AG04449 (cell line): ENCODE results near the gene WWP2.
"Not testable (repeated sequence)": the region's sequence is repeated elsewhere in the genome, so short reads cannot be mapped to it uniquely, and the experiment has no call there.

Experiments used
- CTCF ChIA-PET: fragments of 350-600 bp; formaldehyde crosslinking; extraction: SDS; loops from one replicate; lab custom pipeline; 2021; ENCODE audit warnings: antibody characterized with exemption; lab: Yijun Ruan, JAX
- POLR2A ChIA-PET: fragments of 400-600, 350-600 bp; formaldehyde crosslinking; extraction: SDS; loops from one replicate; lab custom pipeline; 2020; ENCODE audit warnings: antibody characterized with exemption, inconsistent platforms; lab: Yijun Ruan, JAX
- DNase-seq: peaks from one replicate; pipeline ENCODE4 v3.0.0-alpha.2; 2010; ENCODE audit warnings: low read depth, low spot score
- H3K4me3 ChIP-seq: 2 replicates; pipeline ENCODE4 v1.5.1; 2011; ENCODE audit warnings: low read depth, mild to moderate bottlenecking, control low read depth, low read length
- CTCF ChIP-seq: IDR thresholded peaks from one replicate; pipeline ENCODE4 v1.5.1; 2011; ENCODE audit warnings: mild to moderate bottlenecking, moderate library complexity, low read length, control low read depth, inconsistent platforms; ENCODE audit not compliant: insufficient read depth; ENCODE audit errors: missing control alignments

The WWP2 gene

DNA sequence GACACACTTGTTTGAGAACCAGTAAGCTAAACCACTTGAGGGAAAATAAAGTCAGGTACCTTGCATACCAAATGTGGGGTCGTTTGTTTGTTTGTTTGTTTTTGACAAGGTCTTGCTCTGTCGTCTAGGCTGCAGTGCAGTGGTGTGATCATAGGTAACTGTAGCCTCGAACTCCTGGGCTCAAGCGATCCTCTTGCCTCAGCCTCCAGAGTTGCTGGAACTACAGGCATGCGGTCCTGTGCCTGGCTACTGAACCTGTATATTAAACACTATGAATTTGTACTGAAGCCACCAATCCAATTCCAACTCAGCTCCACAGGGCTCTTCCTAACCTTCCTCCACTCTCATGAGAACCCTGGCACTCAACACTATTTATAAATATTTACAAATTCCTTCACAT lies 51.9 kb downstream of the WWP2 start:
- ChIA-PET CTCF (interaction anchor here (1.2 to 1.6 kb wide), 4 partner anchors 17 to 116 kb away, joined by 3 to 10 read pairs (median 4); no protein-coding TSS in a partner anchor), POLR2A (no interaction called here)
- no peak for TF ChIP-seq CTCF
- H3K4me3 ChIP-seq: no peak overlapping the region
- DNase-seq: no peak

- CTCF ChIA-PET: interaction anchor here (1.2 to 1.6 kb wide), 4 partner anchors 18 to 116 kb away, joined by 3 to 10 read pairs (median 4); no protein-coding TSS in a partner anchor
- no peak for DNase-seq
- POLR2A ChIA-PET: no interaction called here
- H3K4me3 ChIP-seq: no peak overlapping the region
- TF ChIP-seq CTCF: no peak
Observed at GRCh38 chr16:69814561-69814960, 52.4 kb downstream of the WWP2 start.

- POLR2A ChIA-PET, DNase-seq, H3K4me3 ChIP-seq: not testable (repeated sequence)
- CTCF ChIA-PET: interaction anchor here (1.3 to 1.9 kb wide), 3 partner anchors 18 to 115 kb away, joined by 4 to 5 read pairs (median 5); no protein-coding TSS in a partner anchor
Observed at GRCh38 chr16:69815216-69815883, 53.2 kb downstream of the WWP2 start.

DNA sequence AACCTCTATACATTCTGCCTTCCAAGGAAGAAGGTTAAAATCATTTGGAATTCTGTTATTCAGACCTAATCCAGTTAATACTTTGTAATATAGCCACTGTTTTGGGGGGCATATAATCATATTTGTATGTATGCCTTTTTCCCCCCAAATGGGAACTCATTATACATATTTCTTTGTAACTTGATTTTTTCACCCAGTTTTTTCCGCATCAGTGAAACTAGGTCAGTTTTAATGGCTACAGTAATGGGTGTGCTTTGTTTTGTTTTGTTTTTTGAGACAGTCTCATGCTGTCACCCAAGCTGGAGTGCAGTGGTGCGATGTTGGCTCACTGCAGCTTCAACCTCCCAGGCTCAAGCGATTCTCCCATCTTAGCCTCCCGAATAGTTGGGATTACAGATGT lies 54.9 kb downstream of the WWP2 start:
- no peak for TF ChIP-seq CTCF
- CTCF ChIA-PET: interaction anchor here (1.9 kb wide), 1 partner anchor 20 kb away, joined by 4 read pairs; no protein-coding TSS in a partner anchor
- no peak overlapping the region for H3K4me3 ChIP-seq
- no peak for DNase-seq
- POLR2A ChIA-PET: no interaction called here

DNA sequence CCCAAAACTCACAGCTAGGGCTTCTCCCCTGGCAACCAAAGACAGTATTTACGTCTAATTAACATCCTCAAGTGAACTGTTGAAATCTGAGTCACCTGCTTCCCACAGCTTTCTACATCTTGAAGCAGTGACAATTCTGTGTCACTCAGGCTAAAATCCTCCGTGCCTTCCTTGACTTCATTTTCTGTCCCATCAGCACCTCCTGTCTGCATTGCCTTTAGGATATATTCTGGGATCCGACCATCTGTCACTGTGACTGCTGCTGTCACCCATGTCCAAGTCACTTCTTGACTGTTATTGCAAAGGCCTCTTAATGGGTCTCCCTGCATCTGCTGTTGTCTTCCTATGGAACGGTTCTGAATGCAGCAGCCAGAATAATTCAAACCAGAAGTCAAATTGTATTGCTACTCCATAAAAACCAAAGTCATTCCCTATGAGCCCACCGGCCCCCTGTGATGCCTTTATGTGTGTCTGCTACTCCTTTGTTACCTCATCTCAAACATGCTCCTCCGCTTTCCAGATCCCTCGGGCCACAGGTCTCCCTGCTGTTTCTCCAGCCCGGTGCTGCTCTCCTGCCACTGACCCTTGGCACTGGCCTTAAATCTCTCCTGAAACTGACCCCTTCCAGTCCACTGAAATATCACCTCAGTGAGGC lies 56.9 kb downstream of the WWP2 start:
- CTCF ChIA-PET: interaction anchor here (0.9 kb wide), 1 partner anchor 22 kb away, joined by 3 read pairs; no protein-coding TSS in a partner anchor
- H3K4me3 ChIP-seq: no peak overlapping the region
- no peak for DNase-seq
- no peak for TF ChIP-seq CTCF
- POLR2A ChIA-PET: no interaction called here

GRCh38 chr16:69820926-69821541 lies 58.9 kb downstream of the WWP2 start:
- ChIA-PET POLR2A (interaction anchor here (0.7 kb wide), 1 partner anchor 114 kb away, joined by 3 read pairs; no protein-coding TSS in a partner anchor), CTCF (interaction anchor here (1.5 kb wide), 1 partner anchor 24 kb away, joined by 4 read pairs; no protein-coding TSS in a partner anchor)
- TF ChIP-seq CTCF: no peak
- DNase-seq: no peak
- H3K4me3 ChIP-seq: peak overlapping the region; percentile 37
